ENCODE results near the gene PTGIS.
"Not testable (repeated sequence)": the region's sequence is repeated elsewhere in the genome, so short reads cannot be mapped to it uniquely, and the experiment has no call there.

GRCh38 chr20:49611539-49612126 is 43.7 kb upstream of the PTGIS start:
- TF ChIP-seq SP1 (IDR thresholded peaks at IDR 0.05); BHLHE40 (IDR thresholded peaks at IDR 0.05; ENCODE audit: borderline replicate concordance); ARNT (IDR thresholded peaks at IDR 0.05); ELF4 (IDR thresholded peaks at IDR 0.05); CTBP1 (IDR thresholded peaks at IDR 0.05; ENCODE audit: borderline replicate concordance); TARDBP (IDR thresholded peaks at IDR 0.05); NFRKB (IDR thresholded peaks at IDR 0.05); FOXM1 (IDR thresholded peaks at IDR 0.05; ENCODE audit: borderline replicate concordance); ZNF384 (IDR thresholded peaks at IDR 0.05); SUZ12 (IDR thresholded peaks at IDR 0.05): not testable (repeated sequence)

Measured in HEK293T (cell line).